T-helper 1 cell treated with Interleukin-12 subunit alpha and Interleukin-12 subunit beta and Interleukin-4 antibody, amounts not matched to agents 30 ng/mL and 1 ng/mL, for 36 hours (primary cell): ENCODE measurements around the gene DCLK1. TPM values are rescaled to one million over a fixed set of nuclear protein-coding genes. Genes with fewer than 3 reads are reported as not detected.
"Not testable (repeated sequence)": the region's sequence is repeated elsewhere in the genome, so short reads cannot be mapped to it uniquely, and the experiment has no call there.

ENCODE experiments used
- intact Hi-C: fragments of 100-400 bp; cut with micrococcal nuclease; formaldehyde crosslinking; loops from one replicate; pipeline ENCODE4 v1.15.1; 2024
- total RNA-seq: library from RNA; stranded (reverse); gene quantifications from 2 replicates; pipeline ENCODE4 v1.2.3, GENCODE V29; 2022

The DCLK1 gene
- total RNA-seq, 1 donor from 2014 or later: not detected

DNA sequence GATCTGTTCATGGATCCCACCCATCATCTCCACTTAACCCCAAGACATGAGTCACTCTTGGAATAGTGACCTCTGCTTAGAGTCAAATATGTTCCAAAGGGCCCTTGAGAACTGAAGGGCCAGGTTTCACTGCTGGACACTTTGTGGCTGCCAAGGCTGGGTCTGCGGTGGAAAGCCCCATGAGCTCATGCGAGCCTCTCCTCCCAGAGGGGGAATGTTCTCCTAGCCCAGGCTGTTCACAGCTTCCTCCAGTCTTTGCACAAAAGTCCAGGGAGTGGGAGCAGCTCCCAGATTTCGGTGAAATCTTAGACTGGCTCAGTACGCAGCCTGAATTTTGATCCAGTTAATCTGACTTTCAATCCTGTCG, 732 bp upstream of the DCLK1 start:
- intact Hi-C loops: no loop called here

DNA sequence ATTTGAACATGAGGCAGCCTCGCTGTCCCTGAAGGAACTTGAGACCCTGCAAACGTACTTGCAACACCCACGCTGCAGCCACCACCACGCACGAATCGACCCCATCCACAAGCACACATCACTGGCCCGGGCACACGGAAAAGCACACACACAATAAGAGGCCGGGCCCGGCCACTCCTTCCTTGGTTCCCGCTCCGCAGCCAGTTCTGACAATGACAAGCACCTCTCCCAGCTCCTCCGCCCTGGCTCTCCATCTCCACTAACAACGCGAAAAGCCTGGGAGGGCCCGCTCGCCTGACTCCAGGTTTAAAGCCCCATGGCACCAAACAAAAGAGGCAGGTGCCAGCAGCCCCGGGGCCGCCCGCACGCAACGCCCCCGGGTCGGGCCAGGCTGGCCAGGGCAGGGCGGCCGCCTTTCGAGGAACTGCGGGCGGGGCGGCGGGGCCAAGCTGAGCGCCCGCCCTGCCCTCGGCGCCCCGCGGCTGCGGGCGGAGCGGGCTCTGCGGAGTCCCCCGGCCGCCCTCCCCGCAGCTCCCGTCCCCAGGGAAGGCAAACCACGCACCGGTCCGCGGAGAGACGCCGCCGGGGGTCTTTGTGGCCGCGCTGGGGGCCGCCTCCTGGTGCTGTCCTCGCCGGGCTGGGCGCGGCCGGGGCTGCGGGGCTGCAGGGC, 495 bp downstream of the DCLK1 start:
- intact Hi-C loops: no loop called here

DNA sequence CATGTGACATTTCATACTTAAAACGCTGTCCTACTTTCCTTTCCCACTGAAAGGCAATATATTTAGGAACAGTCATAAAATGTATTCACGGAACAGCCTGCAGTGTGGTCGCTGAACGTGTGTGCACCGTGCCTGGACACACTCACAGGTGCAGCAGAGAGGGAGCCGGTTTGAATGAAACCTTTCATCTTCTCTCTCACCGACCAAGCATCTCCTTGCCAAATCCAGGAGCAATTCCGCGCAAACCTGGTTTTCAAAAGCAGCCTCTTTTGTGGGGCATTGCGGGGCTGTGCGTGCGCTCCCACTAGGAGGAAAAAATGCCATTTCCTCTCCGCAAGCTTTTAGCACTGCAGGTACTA, 1.0 kb downstream of the DCLK1 start:
- intact Hi-C loops: no loop called here

DNA sequence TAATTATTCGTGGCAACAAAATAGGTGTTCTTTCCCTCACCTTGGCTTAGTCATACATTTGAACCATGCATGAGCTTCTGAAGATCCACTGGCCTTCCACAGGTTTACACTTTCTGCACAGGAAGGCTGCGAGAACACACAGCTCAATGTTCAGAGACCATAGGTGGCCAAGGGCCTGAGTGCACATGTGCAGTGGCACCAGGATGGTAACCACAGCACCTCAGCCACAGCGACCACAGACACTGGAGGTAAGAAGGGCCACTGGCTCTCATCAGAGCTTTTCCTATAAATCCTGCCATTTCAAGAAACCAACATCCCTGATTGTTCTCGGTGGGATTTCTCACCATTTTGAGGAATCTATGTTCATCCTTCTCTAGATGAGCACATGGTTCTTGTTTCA, 1.6 kb downstream of the DCLK1 start:
- intact Hi-C loops: no loop called here

DNA sequence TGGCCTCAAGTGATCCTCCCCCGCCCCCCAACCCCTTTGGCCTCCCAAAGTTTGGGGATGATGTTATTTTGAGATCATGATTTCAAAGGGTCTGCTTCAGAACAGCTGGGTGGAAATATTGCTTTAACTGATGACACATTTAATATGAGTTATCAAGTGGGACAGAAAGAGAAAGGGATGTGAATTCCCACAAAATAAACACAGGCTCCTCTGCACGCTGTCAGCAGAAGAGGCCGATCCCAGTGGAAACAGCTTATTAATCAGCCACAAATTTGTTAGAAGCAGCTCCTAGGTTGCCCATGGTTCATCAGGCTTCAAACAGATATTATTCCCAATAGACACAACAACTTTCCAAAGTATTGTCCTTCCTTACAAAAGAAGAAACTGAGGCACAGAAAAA, 4.7 kb downstream of the DCLK1 start:
- intact Hi-C loops: no loop called here

DNA sequence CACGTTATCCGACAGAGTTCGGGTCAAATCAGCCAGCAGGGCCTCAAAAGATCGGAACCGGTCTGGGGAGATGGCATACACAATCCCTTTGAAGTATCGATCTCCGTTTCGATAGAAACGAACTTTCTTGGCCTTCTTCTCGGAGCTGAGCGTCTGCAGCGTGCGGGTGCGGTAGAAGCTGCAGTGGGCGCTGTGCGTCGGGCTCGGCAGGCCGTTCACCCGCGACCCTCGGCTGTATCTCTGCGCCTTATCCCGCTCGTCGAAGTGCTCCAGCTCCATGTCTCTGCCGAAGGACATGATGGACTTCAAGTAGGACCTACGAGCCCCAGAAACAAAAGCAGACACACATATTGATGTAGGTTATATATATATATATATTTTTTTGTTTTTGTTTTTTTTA, 5.3 kb downstream of the DCLK1 start:
- intact Hi-C loops: no loop called here

DNA sequence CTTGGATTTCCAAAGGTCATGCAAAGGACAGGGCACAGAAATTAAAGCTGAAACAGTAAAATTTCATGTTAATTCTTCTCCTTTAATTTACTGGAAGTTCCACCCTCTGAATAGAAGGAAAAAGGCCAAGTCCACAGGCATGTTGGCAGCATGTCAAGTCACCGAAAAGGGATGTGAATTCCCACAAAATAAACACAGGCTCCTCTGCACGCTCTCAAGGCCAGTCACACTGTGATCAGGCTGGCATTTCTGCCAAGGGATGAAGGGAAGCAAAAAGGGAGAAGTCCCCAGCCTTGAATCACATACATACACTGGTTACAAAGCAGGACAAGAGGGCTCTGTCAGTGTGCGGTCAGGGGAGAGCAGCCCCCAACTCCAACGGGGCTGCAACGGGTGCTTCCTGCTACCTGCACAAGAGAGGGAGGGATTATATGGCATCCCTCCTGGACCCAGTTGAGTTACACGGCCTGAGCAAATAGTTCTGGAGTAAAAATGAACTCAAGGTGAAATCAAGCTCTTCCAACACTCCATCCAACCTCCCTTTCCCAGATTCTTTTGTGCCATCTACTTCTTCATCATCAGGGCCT, 6.9 kb downstream of the DCLK1 start:
- intact Hi-C loops: no loop called here

DNA sequence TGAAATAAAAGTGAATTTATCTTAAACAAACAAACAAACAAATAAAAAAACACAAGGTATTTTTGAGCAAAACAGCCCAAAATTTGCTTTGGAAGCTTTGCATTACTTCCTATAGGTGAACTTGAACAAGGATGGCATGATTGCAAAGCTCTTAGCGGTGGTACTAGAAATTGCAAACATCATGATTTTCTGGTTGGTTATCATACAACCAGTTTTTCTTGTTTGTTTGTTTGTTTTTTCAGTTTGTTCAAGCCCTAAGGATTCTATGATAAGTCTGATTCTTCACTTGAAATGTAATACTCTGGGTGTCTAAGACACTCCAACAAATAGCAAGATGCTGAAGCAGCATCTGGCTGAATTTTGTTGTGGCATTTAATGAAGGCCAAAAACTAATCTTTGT, 15.9 kb downstream of the DCLK1 start:
- intact Hi-C loops: no loop called here

DNA sequence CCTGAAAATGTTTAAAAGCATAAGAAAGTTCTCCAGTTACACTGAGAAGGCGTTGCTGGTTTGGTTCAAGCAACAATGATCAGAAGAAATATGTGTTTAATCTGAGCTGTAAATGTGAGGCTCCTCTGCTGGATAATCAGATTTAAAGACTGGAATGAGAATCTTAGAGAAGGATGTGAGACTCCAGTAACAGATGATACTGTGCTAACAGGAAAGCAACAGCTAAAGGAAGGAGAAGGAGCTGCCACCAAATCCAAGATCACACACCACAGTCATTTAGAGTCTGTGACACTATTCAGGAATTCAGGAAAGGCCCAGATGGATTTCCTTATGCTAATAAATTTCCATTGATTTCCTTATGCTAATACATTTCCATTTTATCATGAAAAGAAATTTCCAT, 16.9 kb downstream of the DCLK1 start:
- intact Hi-C loops: no loop called here

DNA sequence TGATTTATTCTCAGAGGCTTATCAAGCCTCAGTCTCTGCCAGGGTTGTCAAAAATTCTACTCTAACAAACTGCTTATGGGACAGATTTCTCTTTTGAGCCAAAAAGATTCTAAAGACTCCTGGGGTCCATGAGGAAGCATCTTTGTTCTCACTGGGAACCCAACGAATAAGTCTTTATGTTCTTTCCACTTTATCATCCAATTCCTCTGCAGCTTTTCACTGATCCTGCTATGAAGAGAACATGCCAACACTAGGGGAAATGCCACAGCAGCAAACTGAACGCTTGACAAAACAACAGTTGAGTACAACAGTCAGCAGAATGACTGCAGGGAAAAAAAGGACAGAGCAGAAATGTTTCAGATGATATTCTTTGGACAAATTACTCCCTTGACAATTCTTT, 22.2 kb downstream of the DCLK1 start:
- intact Hi-C loops: no loop called here

DNA sequence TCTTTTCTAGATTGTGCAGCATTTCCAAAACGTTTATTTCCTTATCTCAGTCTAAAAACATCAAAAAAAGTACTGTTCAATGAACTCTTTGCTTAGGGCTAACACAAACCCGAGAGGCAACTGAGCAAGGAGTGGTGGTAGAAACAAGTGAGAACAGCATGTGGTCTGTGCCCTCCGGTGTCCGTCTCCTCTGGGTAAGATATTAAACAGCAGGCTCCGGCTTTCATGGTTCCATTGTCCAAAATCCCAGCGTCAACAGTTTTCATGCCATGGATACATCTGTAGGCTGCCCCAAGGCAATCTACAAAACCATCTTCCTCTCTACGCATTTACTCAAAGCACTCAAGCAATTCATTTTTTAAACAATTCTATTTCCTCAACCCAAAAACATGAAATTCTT, 22.8 kb downstream of the DCLK1 start:
- intact Hi-C loops: no loop called here

DNA sequence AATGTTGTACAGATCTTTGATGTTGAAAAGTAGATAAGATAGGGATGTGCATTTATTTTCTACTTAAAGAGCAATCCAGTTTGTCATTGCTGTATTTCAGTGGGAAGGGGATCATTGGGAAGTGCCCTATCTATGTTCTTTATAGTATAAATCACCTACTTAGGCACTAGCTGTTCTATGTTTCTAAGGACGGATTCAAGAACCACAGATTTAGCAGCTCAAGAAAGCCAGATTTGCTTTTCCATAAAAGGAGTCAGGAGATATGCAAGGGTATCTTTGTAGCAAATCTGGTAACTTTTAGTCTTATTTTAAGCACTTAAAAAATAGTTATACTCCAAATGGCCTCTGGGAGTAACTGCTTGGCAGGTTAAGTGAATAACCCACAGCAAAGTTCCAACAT, 23.7 kb downstream of the DCLK1 start:
- intact Hi-C loops: no loop called here

DNA sequence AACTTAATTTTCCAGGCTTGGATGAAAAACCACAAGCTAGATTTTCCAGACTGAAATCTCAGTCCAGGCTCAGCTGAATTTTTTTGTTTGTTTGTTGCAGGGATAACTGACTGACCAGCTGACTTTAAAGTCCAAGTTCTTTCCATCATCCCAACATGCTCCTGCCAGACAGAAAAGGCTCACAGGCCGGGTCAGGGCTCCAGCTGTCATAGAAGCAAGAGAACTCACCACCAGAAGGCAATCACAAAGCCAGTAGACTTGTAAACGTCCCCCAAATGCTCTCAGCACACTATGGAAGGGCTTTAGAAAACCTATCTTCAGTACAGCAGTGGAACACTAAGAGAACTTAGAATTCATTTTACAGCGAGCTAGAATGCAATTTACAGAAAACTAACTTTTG, 25.5 kb downstream of the DCLK1 start:
- intact Hi-C loops: no loop called here

DNA sequence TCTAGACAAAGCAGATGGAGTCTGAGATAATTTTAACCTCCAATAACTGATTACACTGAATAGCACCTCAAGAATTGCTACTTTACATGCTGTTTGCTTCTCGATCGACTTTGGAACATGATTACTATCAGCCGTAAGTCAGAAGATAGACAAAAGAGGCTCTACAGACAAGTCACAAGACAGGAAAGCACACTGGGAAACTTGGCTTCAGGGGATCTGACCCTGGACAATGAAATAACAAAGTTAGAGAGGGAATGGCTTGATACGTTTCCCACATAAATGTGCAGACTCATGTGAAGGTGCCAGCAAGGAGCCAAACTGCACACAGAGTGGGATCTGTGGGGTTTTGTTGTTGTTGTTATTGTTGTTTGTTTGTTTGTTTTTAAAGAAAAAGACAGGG, 28.5 kb downstream of the DCLK1 start:
- intact Hi-C loops: no loop called here

DNA sequence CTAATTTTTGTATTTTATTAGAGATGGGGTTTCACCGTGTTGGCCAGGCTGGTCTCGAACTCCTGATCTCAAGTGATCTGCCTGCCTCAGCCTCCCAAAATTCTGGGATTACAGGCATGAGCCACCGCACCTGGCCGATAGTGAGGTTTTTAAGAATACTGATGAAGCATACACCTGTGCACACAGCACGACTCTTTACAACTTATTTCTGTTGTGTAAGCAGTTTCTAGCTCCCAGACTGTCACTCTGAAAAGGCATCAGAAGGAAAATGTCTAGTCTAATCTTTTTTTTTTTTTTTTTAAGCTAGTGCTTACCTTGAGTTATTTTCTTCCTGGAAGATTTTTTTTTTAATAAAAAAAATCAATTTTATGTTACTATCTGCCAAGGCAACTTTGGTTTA, 29.3 kb downstream of the DCLK1 start:
- intact Hi-C loops: not testable (repeated sequence)

DNA sequence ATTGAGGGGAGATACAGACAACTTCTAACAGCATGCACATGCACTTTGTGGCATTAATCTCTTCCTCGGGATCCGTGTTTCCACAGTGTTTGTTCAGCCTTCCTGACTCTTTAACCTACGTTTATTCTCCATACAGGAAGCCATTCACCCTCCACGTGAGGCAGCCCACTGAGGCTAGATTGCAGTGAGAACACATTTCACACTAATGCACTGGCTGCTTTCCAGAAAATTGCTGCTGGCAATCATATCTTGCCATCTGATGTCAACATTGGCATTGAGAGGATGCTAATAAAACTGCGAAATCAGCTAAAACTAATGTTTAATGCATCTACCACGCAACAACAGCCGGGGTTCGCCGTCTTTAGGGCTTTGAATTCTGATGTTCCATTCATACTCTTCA, 30.0 kb downstream of the DCLK1 start:
- intact Hi-C loops: no loop called here

DNA sequence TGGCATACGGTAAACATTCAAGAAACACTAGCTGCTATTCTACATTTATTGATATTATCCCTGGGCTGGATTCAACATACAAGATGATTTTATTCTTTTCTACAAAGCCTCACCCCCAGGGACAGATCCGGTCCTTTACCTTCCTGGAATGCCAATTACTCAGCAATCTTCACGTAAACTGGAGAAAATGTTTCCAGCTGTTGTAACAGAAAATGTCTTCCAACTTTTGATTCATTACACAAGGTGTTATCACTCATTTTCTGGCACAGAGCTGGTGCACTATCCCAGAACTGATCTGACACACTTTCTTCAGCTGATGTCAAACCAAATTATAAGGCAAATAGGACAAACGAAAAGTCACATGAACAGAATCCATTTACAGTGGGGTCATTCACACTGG, 33.1 kb downstream of the DCLK1 start:
- intact Hi-C loops: no loop called here

DNA sequence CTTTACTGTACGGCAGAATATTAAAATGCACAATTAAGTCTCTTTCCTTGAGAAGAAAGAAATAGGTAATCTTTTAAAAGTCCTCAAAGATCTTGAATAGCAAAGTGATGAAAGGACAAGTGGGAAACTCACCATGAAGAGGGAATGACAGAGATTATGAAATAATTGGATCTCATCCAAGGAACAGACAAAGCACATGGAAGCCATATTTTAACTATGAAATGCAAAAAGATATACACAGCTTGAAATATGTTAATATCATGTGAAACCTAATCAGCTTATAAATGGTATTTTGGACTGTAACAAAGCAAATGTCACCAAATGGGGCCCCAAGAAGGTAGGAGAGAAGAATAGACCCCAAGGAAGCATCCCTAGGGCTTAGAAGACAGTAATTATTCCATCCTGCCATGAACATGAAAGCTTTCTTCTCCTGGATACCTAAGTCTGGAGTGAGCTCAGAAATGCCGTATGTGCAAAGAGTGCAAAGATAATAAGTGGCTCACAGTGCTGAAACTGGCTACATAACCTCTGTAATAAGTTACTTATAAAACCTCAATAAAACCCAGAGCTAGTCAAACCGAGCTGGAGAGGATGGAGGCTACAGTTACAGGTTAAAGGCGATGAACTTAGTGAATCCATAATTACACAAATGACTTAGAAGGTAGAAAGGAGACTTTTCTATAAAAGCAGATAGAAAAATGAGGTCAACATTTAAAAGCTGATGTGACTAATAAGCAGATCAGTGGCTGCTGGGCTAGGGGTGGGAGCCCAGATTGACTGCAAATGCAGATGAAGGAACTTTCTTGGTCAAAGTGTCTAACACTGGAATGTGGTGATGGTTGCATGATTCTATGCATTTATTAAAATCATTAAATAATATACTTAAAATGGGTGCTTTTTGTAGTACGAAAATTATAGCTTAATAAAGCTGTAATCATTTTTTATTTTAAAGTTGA, 34.4 kb downstream of the DCLK1 start:
- intact Hi-C loops: no loop called here

DNA sequence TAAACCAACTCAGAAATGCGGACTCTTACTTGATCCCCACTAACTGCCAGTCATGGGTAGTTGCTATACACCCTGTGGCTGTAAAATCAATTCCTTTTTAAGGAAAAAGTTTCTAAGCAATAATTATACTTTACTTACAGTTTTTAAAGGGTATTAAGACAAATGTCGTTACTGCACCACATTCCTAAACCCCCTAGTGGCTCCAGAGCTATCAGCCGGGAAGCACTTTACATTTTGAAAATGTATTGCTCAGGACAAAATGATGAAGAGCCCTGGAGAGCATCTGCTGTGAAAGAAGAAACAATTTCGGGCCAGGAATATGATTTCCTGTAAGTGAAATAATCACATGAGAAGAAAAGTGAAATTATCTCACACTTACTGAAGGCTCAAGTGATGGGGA, 36.7 kb downstream of the DCLK1 start:
- intact Hi-C loops: no loop called here

DNA sequence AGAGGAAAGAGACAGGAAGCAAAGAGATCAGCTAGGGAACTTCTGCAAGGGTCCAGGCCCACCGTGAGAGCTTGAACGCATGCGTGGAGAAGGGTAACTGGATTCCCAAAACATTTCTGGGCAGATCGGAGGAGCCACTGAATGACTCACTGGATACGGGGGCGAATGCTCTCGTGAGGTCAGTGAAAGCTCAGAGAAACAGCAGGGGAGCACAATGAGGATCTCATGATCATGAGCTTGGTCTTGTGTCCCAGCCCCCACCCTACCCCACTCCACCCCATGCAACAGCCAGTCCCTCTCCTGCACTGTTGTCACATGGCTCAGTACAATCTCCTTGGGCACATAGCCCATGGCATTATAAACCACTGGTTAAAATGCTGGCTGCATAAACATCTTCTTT, 40.6 kb downstream of the DCLK1 start:
- intact Hi-C loops: no loop called here

DNA sequence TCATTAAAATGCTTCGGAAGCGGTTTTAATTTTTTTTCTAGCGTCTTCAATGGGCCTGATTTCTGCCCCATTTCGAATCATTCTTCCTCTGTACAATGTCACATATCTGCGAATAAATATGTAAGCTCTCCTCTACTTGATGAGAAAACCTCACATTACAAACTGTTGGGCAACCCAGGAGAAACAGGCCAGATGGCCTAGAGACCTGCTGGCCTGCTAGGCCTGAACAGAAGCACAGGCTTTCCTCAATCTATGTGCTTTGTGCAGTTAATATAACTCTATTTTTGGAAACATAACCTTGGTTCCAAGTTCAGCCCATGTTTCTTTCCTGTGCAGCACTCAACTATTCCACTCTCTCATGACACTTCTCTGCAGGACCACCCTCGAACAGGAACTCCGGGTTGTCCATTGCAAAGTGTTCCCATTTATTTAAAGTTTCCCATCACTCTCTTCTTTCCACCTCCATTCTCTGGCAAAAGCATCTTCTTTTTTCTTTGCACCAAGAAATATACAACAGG, 42.0 kb downstream of the DCLK1 start:
- intact Hi-C loops: no loop called here

DNA sequence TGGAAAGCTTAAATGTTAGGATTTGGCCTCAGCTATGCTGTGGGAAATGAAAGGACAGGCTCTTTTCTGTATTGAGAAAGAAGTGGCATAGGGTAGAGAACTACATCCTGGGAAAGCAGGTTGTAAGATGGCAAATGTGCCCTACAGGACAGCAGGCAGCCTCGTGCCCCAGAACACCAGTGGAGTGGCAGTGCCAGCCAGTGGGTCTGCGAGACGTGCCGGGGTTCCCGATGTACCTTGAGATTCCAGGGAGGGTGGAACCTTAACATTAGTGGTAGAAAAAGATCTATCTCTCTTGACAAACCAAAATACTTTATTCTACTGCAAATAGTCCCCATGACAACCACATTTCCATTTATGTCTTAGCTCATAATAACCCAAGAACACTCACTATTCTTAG, 42.7 kb downstream of the DCLK1 start:
- intact Hi-C loops: no loop called here
